ENCODE results near the gene RFK. TPM values are rescaled to one million over a fixed set of nuclear protein-coding genes. Genes with fewer than 3 reads are reported as not detected.

The RFK gene
- total RNA-seq, 1 experiment from 2014 or later = 12.0 TPM

DNA sequence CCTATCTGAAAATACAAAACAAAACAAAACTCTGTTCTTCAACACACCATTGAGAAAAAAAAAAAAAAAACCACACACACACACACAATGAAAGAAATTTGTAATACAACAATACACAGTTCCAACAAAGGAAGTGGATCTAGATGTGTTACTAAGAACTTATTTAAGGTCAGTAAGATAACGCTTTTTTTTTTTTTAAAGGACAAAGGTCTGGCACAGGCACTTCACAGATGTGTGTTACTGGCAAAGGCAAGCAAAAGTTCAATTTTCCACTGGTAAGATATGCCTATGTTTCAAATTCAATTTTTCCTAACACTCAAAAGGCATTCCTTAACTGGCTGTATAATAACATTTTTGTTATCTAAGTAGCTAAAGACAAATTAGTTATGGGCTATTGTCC is 3.6 kb downstream of the RFK start:
- Histone ChIP-seq H3T11ph (ENCODE audit: low read length) (no peak overlapping the region), H3K23me2 (ENCODE audit: insufficient read length, low read depth, low read length, poor library complexity, severe bottlenecking) (no peaks in the 10 kb centered on the region), H3K9ac (ENCODE audit: extremely low read depth, insufficient read length, low read length) (no peak overlapping the region), H3K4ac (ENCODE audit: low read depth, low read length) (no peak overlapping the region), H2BK12ac (ENCODE audit: insufficient read length, low read depth, low read length) (no peak overlapping the region), H2BK120ac (ENCODE audit: low read depth, low read length, poor library complexity, severe bottlenecking) (no peak overlapping the region), H3K79me2 (ENCODE audit: insufficient read depth, low read length) (no peaks in the 10 kb centered on the region), H2AFZ (ENCODE audit: low read length) (no peak overlapping the region), H2AK5ac (ENCODE audit: insufficient read length, low read length) (no peak overlapping the region), H3K27ac (ENCODE audit: insufficient read length, low read depth, low read length) (no peak overlapping the region), H2BK20ac (ENCODE audit: low read depth, low read length, poor library complexity, severe bottlenecking) (no peak overlapping the region), H3K4me2 (ENCODE audit: insufficient read depth, insufficient read length, low read length) (no peak overlapping the region), H3K23ac (ENCODE audit: insufficient read length, low read depth, low read length) (no peak overlapping the region), H4K20me1 (ENCODE audit: control insufficient read depth, insufficient read depth, insufficient read length) (no peaks in the 10 kb centered on the region), H4K8ac (replicated peaks; ENCODE audit: insufficient read length, low read depth, low read length) (no peak overlapping the region), H4K91ac (ENCODE audit: insufficient read length, low read depth, low read length) (no peak overlapping the region), H3K27me3 (ENCODE audit: insufficient read depth, low read length) (no peaks in the 10 kb centered on the region), H3K18ac (ENCODE audit: insufficient read length, low read depth, low read length) (no peak overlapping the region), H3K79me1 (ENCODE audit: insufficient read depth, low read depth, low read length, poor library complexity, severe bottlenecking) (no peaks in the 10 kb centered on the region), H3K4me1 (ENCODE audit: insufficient read depth, low read length) (no peaks in the 10 kb centered on the region), H3K14ac (ENCODE audit: insufficient read depth, low read length) (no peak overlapping the region), H4K5ac (ENCODE audit: insufficient read length, low read depth, low read length) (no peak overlapping the region), H3K56ac (ENCODE audit: insufficient read length, low read depth, low read length) (no peak overlapping the region), H2BK15ac (ENCODE audit: low read depth, low read length) (no peak overlapping the region), H3K9me3 (ENCODE audit: control insufficient read depth, low read depth, low read length) (no peaks in the 10 kb centered on the region), H2BK5ac (ENCODE audit: insufficient read length, low read length) (no peak overlapping the region)
- peaks cover 7 to 40% (median 19%) of the 10 kb centered on the region in 3 experiments for H3K36me3 Mint-ChIP-seq (ENCODE audit: insufficient read depth in 1 of 3, low read depth in 3 of 3)
- no CpG with 5 or more reads among the region's 1 CpG for WGBS (ENCODE audit: extremely low coverage, insufficient read length, low lambda C conversion rate)
- H3K27me3 Mint-ChIP-seq (ENCODE audit: low read depth) = no peaks in the 10 kb centered on the region
- DNase-seq = no peak
- H3K27ac Mint-ChIP-seq = no peak overlapping the region
- no peaks in the 10 kb centered on the region; a peak in 2 of 5 replicates for H3K9me3 Mint-ChIP-seq
- H3K4me1 Mint-ChIP-seq = peaks cover 3 to 7% of the 10 kb centered on the region in 2 experiments; a peak in 3 of 4 replicates
- no peak overlapping the region for H3K4me3 Mint-ChIP-seq
- TF ChIP-seq, protein P1, sequence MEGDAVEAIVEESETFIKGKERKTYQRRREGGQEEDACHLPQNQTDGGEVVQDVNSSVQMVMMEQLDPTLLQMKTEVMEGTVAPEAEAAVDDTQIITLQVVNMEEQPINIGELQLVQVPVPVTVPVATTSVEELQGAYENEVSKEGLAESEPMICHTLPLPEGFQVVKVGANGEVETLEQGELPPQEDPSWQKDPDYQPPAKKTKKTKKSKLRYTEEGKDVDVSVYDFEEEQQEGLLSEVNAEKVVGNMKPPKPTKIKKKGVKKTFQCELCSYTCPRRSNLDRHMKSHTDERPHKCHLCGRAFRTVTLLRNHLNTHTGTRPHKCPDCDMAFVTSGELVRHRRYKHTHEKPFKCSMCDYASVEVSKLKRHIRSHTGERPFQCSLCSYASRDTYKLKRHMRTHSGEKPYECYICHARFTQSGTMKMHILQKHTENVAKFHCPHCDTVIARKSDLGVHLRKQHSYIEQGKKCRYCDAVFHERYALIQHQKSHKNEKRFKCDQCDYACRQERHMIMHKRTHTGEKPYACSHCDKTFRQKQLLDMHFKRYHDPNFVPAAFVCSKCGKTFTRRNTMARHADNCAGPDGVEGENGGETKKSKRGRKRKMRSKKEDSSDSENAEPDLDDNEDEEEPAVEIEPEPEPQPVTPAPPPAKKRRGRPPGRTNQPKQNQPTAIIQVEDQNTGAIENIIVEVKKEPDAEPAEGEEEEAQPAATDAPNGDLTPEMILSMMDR (conservative IDR thresholded peaks at IDR 0.05) = no peak
